ENCODE measurements around the gene LINGO4.

- TF ChIP-seq CTCF (optimal IDR thresholded peaks at IDR 0.05 in 1 of 3, IDR thresholded peaks at IDR 0.05 in 1 of 3, conservative IDR thresholded peaks at IDR 0.05 in 1 of 3; ENCODE audit: extremely low read depth in 1 of 3, insufficient read depth in 2 of 3, low read length in 3 of 3) (no peak), EZH2 (IDR thresholded peaks at IDR 0.05; ENCODE audit: low read length) (no peak)
Measured at GRCh38 chr1:151837197-151837596, 32.0 kb upstream of the LINGO4 start.

Data from keratinocyte (primary cell).